Measurements from ENCODE around the gene DISC1.

- TF ChIP-seq RAD21 (IDR thresholded peaks at IDR 0.05; ENCODE audit: low read depth) (no peak), CREB1 (IDR thresholded peaks at IDR 0.05; ENCODE audit: low read depth) (no peak), EGR1 (IDR thresholded peaks at IDR 0.05) (no peak)
- TF ChIP-seq, protein P1, sequence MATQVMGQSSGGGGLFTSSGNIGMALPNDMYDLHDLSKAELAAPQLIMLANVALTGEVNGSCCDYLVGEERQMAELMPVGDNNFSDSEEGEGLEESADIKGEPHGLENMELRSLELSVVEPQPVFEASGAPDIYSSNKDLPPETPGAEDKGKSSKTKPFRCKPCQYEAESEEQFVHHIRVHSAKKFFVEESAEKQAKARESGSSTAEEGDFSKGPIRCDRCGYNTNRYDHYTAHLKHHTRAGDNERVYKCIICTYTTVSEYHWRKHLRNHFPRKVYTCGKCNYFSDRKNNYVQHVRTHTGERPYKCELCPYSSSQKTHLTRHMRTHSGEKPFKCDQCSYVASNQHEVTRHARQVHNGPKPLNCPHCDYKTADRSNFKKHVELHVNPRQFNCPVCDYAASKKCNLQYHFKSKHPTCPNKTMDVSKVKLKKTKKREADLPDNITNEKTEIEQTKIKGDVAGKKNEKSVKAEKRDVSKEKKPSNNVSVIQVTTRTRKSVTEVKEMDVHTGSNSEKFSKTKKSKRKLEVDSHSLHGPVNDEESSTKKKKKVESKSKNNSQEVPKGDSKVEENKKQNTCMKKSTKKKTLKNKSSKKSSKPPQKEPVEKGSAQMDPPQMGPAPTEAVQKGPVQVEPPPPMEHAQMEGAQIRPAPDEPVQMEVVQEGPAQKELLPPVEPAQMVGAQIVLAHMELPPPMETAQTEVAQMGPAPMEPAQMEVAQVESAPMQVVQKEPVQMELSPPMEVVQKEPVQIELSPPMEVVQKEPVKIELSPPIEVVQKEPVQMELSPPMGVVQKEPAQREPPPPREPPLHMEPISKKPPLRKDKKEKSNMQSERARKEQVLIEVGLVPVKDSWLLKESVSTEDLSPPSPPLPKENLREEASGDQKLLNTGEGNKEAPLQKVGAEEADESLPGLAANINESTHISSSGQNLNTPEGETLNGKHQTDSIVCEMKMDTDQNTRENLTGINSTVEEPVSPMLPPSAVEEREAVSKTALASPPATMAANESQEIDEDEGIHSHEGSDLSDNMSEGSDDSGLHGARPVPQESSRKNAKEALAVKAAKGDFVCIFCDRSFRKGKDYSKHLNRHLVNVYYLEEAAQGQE (IDR thresholded peaks at IDR 0.05; ENCODE audit: low read depth): no peak
Measured at GRCh38 chr1:231594749-231595148, 31.8 kb upstream of the DISC1 start.

Measured in Ishikawa (cell line).